ENCODE measurements around the gene RLN3.

RLN3 gene

GRCh38 chr19:14054099-14054498, 26.2 kb downstream of the RLN3 start:
- Histone ChIP-seq H3K27me3 (ENCODE audit: insufficient read depth, low read length, poor library complexity) (no peaks in the 10 kb centered on the region), H3K4me2 (ENCODE audit: insufficient read depth, low read length) (no peak overlapping the region), H3K36me3 (ENCODE audit: insufficient read depth, low read length) (peaks cover 14% of the 10 kb centered on the region), H3K79me2 (ENCODE audit: insufficient read depth, low read length) (no peaks in the 10 kb centered on the region), H3K4me3 (ENCODE audit: low read depth in 1 of 2, low read length in 2 of 2) (no peak overlapping the region), H3K9me3 (ENCODE audit: insufficient read depth, low read length, severe bottlenecking) (no peaks in the 10 kb centered on the region), H2AFZ (ENCODE audit: low read depth, low read length) (no peak overlapping the region), H3K9ac (ENCODE audit: low read depth, low read length) (no peak overlapping the region), H3K27ac (ENCODE audit: low read length) (no peak overlapping the region), H4K20me1 (ENCODE audit: insufficient read depth, low read length) (no peaks in the 10 kb centered on the region), H3K4me1 (ENCODE audit: insufficient read depth, low read length) (peaks cover 7% of the 10 kb centered on the region)
- no peak for TF ChIP-seq EZH2 (IDR thresholded peaks at IDR 0.05; ENCODE audit: borderline replicate concordance, low read depth, low read length, severe bottlenecking)
- TF ChIP-seq, protein P1, sequence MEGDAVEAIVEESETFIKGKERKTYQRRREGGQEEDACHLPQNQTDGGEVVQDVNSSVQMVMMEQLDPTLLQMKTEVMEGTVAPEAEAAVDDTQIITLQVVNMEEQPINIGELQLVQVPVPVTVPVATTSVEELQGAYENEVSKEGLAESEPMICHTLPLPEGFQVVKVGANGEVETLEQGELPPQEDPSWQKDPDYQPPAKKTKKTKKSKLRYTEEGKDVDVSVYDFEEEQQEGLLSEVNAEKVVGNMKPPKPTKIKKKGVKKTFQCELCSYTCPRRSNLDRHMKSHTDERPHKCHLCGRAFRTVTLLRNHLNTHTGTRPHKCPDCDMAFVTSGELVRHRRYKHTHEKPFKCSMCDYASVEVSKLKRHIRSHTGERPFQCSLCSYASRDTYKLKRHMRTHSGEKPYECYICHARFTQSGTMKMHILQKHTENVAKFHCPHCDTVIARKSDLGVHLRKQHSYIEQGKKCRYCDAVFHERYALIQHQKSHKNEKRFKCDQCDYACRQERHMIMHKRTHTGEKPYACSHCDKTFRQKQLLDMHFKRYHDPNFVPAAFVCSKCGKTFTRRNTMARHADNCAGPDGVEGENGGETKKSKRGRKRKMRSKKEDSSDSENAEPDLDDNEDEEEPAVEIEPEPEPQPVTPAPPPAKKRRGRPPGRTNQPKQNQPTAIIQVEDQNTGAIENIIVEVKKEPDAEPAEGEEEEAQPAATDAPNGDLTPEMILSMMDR (IDR thresholded peaks at IDR 0.05; ENCODE audit: borderline replicate concordance, extremely low read depth, low read length, poor library complexity, severe bottlenecking), result no peak
- ATAC-seq (ENCODE audit: insufficient read depth, low read depth) (no peak), DNase-seq (no peak)

DNA sequence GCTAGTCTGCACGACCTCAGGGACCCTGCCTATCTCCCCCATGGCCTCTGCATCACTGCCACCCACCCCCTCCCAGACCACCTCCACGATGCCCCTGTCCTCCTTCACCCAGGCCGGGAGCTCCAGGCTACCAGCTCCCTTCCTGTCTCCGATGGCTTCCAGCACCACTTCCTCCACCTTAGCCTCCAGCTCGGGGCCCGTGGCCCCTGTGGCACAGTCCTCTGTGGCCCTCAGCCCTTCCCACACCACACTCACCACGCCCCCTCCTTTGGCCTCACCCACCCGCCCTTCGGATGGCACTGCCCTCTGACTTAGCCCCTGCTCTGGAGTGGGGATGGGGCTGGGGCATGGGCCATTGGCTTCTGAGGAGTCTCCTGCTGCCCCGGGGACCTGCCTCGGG, 26.8 kb downstream of the RLN3 start:
- H3K79me2 ChIP-seq (ENCODE audit: insufficient read depth, low read length), result no peaks in the 10 kb centered on the region

GRCh38 chr19:14055396-14055795, 27.4 kb downstream of the RLN3 start:
- peaks cover 12% of the 10 kb centered on the region for H3K36me3 ChIP-seq (ENCODE audit: insufficient read depth, low read length)
- no peak for ATAC-seq (ENCODE audit: insufficient read depth, low read depth)
- no peak overlapping the region for H3K27ac ChIP-seq (ENCODE audit: low read length)
- H3K9ac ChIP-seq (ENCODE audit: low read depth, low read length), result no peak overlapping the region
- no peaks in the 10 kb centered on the region for H4K20me1 ChIP-seq (ENCODE audit: insufficient read depth, low read length)
- H3K4me3 ChIP-seq (ENCODE audit: low read depth in 1 of 2, low read length in 2 of 2), result no peak overlapping the region
- no peaks in the 10 kb centered on the region for H3K9me3 ChIP-seq (ENCODE audit: insufficient read depth, low read length, severe bottlenecking)
- no peak overlapping the region for H3K4me2 ChIP-seq (ENCODE audit: insufficient read depth, low read length)
- no peak for DNase-seq
- H3K27me3 ChIP-seq (ENCODE audit: insufficient read depth, low read length, poor library complexity), result no peaks in the 10 kb centered on the region
- no peak for TF ChIP-seq EZH2 (IDR thresholded peaks at IDR 0.05; ENCODE audit: borderline replicate concordance, low read depth, low read length, severe bottlenecking)
- TF ChIP-seq, protein P1 (IDR thresholded peaks at IDR 0.05; ENCODE audit: borderline replicate concordance, extremely low read depth, low read length, poor library complexity, severe bottlenecking), result no peak
- no peak overlapping the region for H2AFZ ChIP-seq (ENCODE audit: low read depth, low read length)
- peaks cover 7% of the 10 kb centered on the region for H3K4me1 ChIP-seq (ENCODE audit: insufficient read depth, low read length)
- H3K79me2 ChIP-seq (ENCODE audit: insufficient read depth, low read length), result no peaks in the 10 kb centered on the region

More for the DNA sequence above, 26.8 kb downstream of the RLN3 start:
- Histone ChIP-seq H3K4me3 (ENCODE audit: low read depth in 1 of 2, low read length in 2 of 2) (no peak overlapping the region), H4K20me1 (ENCODE audit: insufficient read depth, low read length) (no peaks in the 10 kb centered on the region), H3K36me3 (ENCODE audit: insufficient read depth, low read length) (peaks cover 13% of the 10 kb centered on the region), H3K27ac (ENCODE audit: low read length) (no peak overlapping the region), H3K27me3 (ENCODE audit: insufficient read depth, low read length, poor library complexity) (no peaks in the 10 kb centered on the region), H3K9ac (ENCODE audit: low read depth, low read length) (no peak overlapping the region), H2AFZ (ENCODE audit: low read depth, low read length) (no peak overlapping the region), H3K4me1 (ENCODE audit: insufficient read depth, low read length) (peaks cover 7% of the 10 kb centered on the region), H3K9me3 (ENCODE audit: insufficient read depth, low read length, severe bottlenecking) (no peaks in the 10 kb centered on the region), H3K4me2 (ENCODE audit: insufficient read depth, low read length) (no peak overlapping the region)
- TF ChIP-seq, protein P1 (IDR thresholded peaks at IDR 0.05; ENCODE audit: borderline replicate concordance, extremely low read depth, low read length, poor library complexity, severe bottlenecking), result no peak
- no peak for TF ChIP-seq EZH2 (IDR thresholded peaks at IDR 0.05; ENCODE audit: borderline replicate concordance, low read depth, low read length, severe bottlenecking)
- DNase-seq (no peak), ATAC-seq (ENCODE audit: insufficient read depth, low read depth) (no peak)
